22Rv1 (cell line): ENCODE data around the gene STAB1.

ENCODE experiments used
- H3K27ac ChIP-seq: fragments of 450-650 bp; 2 replicates; pipeline ENCODE4 v1.5.1; 2017
- ZFX ChIP-seq: fragments of 450-650 bp; IDR thresholded peaks from 2 replicates; pipeline ENCODE4 v1.6.1; 2017; ENCODE audit warnings: antibody characterized with exemption, borderline replicate concordance
- TF ChIP-seq, protein P1 (sequence below): fragments of 450-650 bp; IDR thresholded peaks from 2 replicates; pipeline ENCODE4 v1.5.1; 2017; ENCODE audit warnings: mild to moderate bottlenecking

Gene STAB1

DNA sequence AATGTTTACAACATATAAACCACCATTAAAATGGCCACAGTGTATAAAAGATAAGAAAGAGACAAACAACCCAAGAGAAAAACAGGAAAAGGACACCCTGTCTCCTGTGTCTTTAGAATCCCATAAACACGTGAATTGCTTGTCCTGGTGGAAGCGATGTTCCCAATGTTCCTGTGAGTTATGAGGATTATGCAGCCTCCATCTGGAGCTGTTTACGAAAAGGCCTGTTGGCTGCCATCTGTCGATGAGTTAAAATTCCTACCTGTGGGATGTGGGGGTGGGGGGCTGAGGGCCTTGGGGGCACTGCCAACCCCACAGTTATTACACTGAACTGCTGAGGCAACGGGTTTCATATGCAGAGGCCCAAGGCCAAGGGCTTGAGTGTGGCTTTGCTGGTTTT, 26.1 kb upstream of the STAB1 start:
- no peak overlapping the region for H3K27ac ChIP-seq
- no peak for TF ChIP-seq ZFX
- TF ChIP-seq, protein P1, sequence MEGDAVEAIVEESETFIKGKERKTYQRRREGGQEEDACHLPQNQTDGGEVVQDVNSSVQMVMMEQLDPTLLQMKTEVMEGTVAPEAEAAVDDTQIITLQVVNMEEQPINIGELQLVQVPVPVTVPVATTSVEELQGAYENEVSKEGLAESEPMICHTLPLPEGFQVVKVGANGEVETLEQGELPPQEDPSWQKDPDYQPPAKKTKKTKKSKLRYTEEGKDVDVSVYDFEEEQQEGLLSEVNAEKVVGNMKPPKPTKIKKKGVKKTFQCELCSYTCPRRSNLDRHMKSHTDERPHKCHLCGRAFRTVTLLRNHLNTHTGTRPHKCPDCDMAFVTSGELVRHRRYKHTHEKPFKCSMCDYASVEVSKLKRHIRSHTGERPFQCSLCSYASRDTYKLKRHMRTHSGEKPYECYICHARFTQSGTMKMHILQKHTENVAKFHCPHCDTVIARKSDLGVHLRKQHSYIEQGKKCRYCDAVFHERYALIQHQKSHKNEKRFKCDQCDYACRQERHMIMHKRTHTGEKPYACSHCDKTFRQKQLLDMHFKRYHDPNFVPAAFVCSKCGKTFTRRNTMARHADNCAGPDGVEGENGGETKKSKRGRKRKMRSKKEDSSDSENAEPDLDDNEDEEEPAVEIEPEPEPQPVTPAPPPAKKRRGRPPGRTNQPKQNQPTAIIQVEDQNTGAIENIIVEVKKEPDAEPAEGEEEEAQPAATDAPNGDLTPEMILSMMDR: no peak

DNA sequence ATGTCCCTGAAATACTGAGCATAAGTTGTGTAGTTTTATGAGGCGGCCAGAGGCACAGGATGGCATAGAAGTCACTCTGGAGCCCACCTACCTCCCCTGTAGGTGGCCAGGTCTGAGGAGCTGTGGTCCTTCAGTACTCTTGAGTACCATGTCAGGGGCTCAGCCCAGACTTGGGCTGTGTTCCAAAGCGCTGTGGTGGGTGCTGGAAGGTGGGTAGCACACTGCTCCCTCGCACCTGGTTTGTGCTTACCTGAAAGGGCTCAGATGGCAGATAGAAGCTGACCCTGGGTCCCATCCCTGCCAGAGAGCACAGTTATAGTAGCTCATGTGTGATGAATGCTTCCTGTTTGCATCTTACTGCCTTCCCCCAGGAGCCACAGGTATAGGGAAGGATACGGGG, 24.2 kb upstream of the STAB1 start:
- TF ChIP-seq ZFX: no peak
- TF ChIP-seq, protein P1: no peak
- no peak overlapping the region for H3K27ac ChIP-seq

DNA sequence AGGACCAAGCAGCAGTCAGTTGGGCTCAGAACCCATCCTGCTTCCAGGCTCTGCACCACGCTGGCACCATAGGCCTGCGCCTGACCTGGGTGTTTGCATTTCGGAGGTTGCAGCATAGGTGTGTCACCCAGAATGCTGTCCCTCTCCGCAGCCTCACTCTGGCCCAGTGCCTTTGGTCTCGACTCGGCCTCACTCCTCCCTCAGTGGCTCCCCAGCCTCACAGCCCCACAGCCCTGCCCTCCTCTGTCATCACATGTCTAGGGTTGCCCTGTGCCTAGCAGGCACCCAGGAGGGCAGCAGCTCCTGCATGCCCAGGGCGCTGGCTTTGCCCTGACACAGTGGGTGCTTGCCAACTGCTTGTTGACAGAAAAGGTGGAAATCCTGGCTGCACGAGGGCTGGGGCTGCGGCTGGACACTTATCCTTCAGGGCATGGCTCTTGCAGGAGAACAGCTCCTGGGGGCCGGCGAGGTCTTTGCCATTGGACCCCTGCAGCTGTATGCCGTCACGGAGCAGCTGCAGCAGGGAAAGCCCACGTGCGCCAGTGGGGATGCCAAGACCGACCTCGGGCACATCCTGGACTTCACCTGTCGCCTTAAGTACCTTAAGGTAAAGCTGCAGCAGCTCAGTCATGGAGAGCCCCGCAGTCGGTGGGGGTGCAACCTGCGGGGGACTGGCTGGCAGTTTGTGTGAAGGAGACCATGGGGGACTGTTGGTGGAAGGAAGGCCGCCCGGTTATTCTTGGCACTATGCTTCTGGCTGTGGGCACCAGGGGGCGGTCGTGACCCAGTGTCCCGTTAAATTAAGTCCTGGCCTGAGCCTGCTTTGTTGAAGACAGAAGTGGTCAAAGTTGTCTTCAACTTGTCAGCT, 23.5 kb upstream of the STAB1 start:
- no peak for TF ChIP-seq ZFX
- TF ChIP-seq, protein P1: peak; percentile 84
- H3K27ac ChIP-seq: no peak overlapping the region

DNA sequence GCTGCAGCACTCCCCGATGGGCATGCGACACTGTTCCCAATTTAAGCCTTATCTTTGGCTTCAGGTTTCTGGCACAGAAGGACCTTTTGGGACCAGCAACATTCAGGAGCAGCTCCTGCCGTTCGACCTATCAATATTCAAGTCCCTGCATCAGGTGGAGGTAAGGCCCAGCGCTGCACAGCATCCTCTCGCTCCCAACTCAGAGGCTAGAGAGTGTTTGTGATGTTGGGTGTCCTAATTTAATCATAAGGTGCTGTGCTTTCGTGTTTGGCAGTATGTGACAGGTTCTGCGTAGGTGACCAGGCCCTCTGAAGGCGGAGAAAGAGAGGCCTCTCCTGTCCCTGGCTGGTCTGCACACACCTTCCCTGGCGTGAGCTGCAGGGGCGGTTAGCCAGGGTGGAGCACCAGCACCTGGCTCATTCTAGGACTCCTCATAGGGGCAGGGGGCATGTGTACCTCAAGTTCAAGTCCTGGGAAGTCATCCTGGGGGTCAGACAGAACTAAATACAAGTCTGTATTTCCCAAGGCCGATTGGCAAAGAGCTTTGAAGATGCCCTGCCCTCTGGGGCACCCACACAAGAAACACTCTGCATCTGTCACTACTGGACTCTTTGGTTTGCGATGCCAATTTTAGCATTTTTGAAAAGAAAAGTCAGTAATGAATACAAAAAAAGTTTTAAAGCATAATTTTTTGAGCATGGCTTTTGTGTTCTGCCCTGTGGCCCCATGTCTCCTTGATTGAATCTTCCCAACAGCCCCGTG, 22.7 kb upstream of the STAB1 start:
- H3K27ac ChIP-seq: no peak overlapping the region
- no peak for TF ChIP-seq ZFX
- TF ChIP-seq, protein P1: peak; percentile 49

DNA sequence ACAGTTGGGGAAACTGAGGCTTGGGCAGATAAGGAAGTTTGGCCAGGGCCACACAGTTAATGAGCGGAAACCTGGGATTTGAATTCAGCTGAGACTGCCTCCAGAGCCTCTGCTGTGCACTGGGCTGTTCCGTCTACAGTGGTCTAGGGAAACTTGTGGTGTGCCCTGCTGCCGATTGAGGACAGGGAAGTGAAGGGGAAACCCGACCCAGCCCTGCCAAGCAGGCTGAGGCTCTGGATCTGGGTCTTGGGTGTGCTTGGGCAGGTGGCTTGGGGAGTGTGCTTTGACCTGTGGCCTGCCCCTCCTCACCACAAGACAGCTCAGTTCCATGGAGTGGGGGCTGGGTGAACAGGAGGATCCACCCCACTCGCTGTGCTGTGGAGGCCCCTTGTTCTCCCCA, 22.1 kb upstream of the STAB1 start:
- TF ChIP-seq ZFX: no peak
- no peak overlapping the region for H3K27ac ChIP-seq

DNA sequence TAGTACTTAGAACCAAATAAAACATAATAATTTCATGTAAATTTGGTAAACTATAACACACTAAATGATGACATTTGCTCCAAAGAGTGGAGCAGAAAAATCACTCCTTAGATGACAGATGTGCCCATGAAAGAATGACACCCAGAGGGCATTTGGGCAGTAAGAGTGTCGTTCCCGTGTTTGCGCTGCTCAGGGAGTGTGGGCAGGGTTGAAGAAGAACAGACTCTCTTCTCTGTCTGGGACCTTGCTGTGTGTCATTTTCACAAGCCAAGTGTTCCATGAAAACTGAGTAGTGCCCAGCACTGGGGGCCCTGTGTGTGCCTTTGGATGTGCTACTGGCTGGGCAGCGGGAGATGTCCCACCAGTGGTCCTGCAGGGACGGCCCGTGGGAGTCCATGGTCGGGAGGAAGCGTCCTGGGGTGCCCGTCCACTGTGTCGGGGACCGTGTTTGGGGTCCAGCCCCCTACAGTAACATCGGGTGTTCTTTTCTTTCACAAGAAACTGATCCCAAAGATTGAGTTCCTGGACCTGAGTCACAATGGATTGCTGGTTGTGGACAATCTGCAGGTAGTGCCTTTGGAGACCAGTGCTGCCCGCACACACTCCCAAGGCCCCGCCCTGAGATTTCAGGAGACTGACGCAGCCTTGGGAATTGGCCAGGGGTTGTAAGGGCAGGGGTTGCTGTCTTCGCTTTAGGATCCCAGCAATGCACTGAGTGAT, 17.9 kb upstream of the STAB1 start:
- no peak overlapping the region for H3K27ac ChIP-seq
- TF ChIP-seq, protein P1: no peak
- TF ChIP-seq ZFX: no peak

DNA sequence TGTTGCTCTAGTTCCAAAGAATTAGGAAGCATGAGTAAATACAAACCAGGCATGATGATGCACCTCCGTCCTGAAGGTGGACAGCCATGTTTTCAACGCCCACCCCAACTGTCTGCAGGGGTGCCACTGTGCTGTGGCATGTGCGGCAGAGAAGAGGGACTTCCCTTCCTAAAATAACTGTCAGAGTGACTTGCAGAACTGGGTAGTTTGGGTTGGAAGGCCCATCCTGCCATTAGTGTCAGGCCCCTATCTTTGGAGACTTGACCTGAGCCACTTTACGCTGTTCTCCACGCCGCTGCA, 17.4 kb upstream of the STAB1 start:
- no peak overlapping the region for H3K27ac ChIP-seq
- no peak for TF ChIP-seq ZFX
- TF ChIP-seq, protein P1: no peak
